K562 (cell line): ENCODE results near the gene PIK3R2. TPM values are rescaled to one million over a fixed set of nuclear protein-coding genes. Genes with fewer than 3 reads are reported as not detected.

Experiments used
- CHD2 ChIP-seq: IDR thresholded peaks from 2 replicates; pipeline ENCODE4 v1.6.1; 2011; ENCODE audit warnings: low read depth, low read length
- DNMT1 ChIP-seq: fragments of 450-650 bp; IDR thresholded peaks from 2 replicates; pipeline ENCODE4 v1.6.1; 2016; ENCODE audit warnings: antibody characterized with exemption, mild to moderate bottlenecking
- EP400 ChIP-seq: fragments of 450-650 bp; IDR thresholded peaks from 2 replicates; pipeline ENCODE4 v1.6.1; 2017; ENCODE audit warnings: antibody characterized with exemption, mild to moderate bottlenecking, moderate library complexity
- GABPB1 ChIP-seq: sonication (generic); formaldehyde crosslinking; IDR thresholded peaks from 2 replicates; pipeline ENCODE4 v1.8.0; 2022; ENCODE audit warnings: mild to moderate bottlenecking, missing genetic modification reagents
- GATAD2B ChIP-seq: fragments of 450-650 bp; IDR thresholded peaks from 2 replicates; pipeline ENCODE4 v1.6.1; 2017; ENCODE audit warnings: mild to moderate bottlenecking, borderline replicate concordance
- HDAC1 ChIP-seq, 2 experiments: fragments of 450-650 bp; IDR thresholded peaks; 2 replicates each; pipeline ENCODE4 v1.6.1; 2016 to 2017; ENCODE audit warnings: inconsistent platforms in 1 of 2, mild to moderate bottlenecking in 1 of 2, moderate library complexity in 1 of 2
- HNRNPL ChIP-seq: fragments of 200-400 bp; formaldehyde crosslinking; IDR thresholded peaks from 2 replicates; pipeline ENCODE4 v1.6.1; 2017; ENCODE audit warnings: low read depth, mild to moderate bottlenecking, low read length
- IRF1 ChIP-seq: sonication (generic); formaldehyde crosslinking; IDR thresholded peaks from 2 replicates; pipeline ENCODE4 v1.8.0; 2022; ENCODE audit warnings: missing genetic modification reagents, mild to moderate bottlenecking, borderline replicate concordance
- KDM2B ChIP-seq: fragments of 250-450 bp; sonication (Bioruptor Pico); IDR thresholded peaks from 2 replicates; pipeline ENCODE4 v1.8.0; 2021; ENCODE audit warnings: mild to moderate bottlenecking, moderate library complexity
- MAX ChIP-seq: sonication (generic); formaldehyde crosslinking; IDR thresholded peaks from 2 replicates; pipeline ENCODE4 v1.9.0; 2022; ENCODE audit warnings: mild to moderate bottlenecking, missing genetic modification reagents
- PREB ChIP-seq: sonication (generic); formaldehyde crosslinking; IDR thresholded peaks from 2 replicates; pipeline ENCODE4 v1.8.1; 2023; ENCODE audit warnings: mild to moderate bottlenecking, missing genetic modification reagents
- SIN3B ChIP-seq: fragments of 450-650 bp; IDR thresholded peaks from 2 replicates; pipeline ENCODE4 v1.6.1; 2017; ENCODE audit warnings: low read depth, mild to moderate bottlenecking, moderate library complexity
- ZBTB17 ChIP-seq: fragments of 450-650 bp; formaldehyde crosslinking; IDR thresholded peaks from 2 replicates; pipeline ENCODE4 v1.4.0; 2020; ENCODE audit warnings: mild to moderate bottlenecking
- ZNF551 ChIP-seq: fragments of 250-450 bp; sonication (Bioruptor Pico); IDR thresholded peaks from 2 replicates; pipeline ENCODE4 v1.5.0; 2021; ENCODE audit warnings: mild to moderate bottlenecking, moderate library complexity
- polyA plus RNA-seq, 8 experiments: library from polyadenylated mRNA; depleted of rRNA in 4 of 8; stranded (reverse) in 5 of 8; unstranded in 3 of 8; fragments of >200 nt; fragmentation: Nextera tagmentation in 2 of 8; fragmentation: Illumina TruSeq in 1 of 8; extraction: Ambion mirVana in 2 of 8; extraction: Trizol in 1 of 8; gene quantifications; 2 replicates each; pipeline versions ENCODE4 v1.2.1 to v1.2.3, GENCODE V29; 2011 to 2014; ENCODE audit warnings: inconsistent platforms in 1 of 8, missing spikeins in 1 of 8
- total RNA-seq, 7 experiments: library from RNA; depleted of rRNA in 6 of 7; stranded (reverse); fragments of >200 nt in 6 of 7; fragmentation: Illumina TruSeq in 2 of 7; extraction: Trizol in 2 of 7; gene quantifications; 2 replicates each; pipeline versions ENCODE4 v1.2.1 to v1.2.3, GENCODE V29; 2011 to 2021; ENCODE audit warnings: low replicate concordance in 1 of 7
- TF ChIP-seq, protein P1 (sequence below), 2 experiments: fragments of 450-650 bp; IDR thresholded peaks; 2 replicates each; pipeline ENCODE4 v1.6.1; 2016; ENCODE audit warnings: mild to moderate bottlenecking in 2 of 2, borderline replicate concordance in 1 of 2, low read depth in 1 of 2, moderate library complexity in 1 of 2

Gene PIK3R2
- total and polyA plus RNA-seq, 9 of the 15 experiments (the other 6 are each of a cell fraction or from before 2014, with no cell fraction given) = 0.39 to 37.9 (median 5.3) TPM

DNA sequence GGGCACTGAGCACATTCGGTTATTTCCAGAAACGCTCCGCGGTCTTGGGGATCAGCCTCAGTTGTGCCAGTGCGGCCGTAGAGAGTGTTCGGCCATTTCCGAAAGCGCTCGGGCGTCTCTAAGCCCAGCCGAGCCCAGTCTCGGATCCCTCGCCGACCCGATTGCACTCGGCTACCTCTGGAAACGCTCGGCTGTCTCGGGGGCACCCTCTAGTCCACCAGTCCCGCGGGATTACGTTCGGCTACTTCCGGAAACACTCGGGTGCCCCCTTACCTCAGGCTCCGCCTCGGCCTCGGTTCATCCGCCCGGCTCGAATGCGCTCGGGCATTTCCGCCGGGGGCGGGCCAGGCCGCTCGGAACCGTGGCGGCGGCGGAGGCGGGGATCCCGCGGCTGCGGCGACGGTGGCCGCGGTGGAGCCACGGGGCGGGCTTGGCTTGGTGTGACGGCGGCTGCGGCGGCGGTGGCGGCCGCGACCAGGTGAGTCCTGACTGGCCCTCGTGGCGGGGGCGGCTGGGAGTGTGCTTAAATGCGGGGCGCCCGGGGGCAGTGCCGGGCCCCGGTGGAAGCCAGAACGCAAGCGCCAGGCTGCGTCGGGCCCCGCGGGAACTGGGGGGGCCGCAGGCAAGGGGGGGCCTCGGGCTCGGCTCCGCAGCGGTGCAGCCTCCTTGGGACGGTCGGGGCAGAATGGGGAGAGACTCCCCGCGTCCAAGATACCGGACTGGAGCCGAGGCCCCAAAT is at the start of gene PIK3R2 (continued):
- 0 out of 2 replicates have a peak, but pooled peaks have one; percentile 22 for TF ChIP-seq KDM2B (CRISPR knock-in tag)
- TF ChIP-seq ZBTB17 = peak; percentile 14; the same call in 1 of the 2 replicates
- 0 out of 2 replicates have a peak, but pooled peaks have one; percentile 50 for TF ChIP-seq GABPB1
- peak in 1 of 2 experiments; percentile 38; a peak in 1 of 4 replicates for TF ChIP-seq HDAC1 (IDR thresholded peaks at IDR 0.05)
- TF ChIP-seq IRF1 = no peak
- TF ChIP-seq MAX = peak; percentile 63
- TF ChIP-seq HNRNPL = no peak
- peak; percentile 3; the same call in 1 of the 2 replicates for TF ChIP-seq EP400
- TF ChIP-seq DNMT1 = no peak
- TF ChIP-seq PREB (CRISPR knock-in tag) = no peak
- peak; percentile 78; the same call in 1 of the 2 replicates for TF ChIP-seq SIN3B
- TF ChIP-seq, protein P1, sequence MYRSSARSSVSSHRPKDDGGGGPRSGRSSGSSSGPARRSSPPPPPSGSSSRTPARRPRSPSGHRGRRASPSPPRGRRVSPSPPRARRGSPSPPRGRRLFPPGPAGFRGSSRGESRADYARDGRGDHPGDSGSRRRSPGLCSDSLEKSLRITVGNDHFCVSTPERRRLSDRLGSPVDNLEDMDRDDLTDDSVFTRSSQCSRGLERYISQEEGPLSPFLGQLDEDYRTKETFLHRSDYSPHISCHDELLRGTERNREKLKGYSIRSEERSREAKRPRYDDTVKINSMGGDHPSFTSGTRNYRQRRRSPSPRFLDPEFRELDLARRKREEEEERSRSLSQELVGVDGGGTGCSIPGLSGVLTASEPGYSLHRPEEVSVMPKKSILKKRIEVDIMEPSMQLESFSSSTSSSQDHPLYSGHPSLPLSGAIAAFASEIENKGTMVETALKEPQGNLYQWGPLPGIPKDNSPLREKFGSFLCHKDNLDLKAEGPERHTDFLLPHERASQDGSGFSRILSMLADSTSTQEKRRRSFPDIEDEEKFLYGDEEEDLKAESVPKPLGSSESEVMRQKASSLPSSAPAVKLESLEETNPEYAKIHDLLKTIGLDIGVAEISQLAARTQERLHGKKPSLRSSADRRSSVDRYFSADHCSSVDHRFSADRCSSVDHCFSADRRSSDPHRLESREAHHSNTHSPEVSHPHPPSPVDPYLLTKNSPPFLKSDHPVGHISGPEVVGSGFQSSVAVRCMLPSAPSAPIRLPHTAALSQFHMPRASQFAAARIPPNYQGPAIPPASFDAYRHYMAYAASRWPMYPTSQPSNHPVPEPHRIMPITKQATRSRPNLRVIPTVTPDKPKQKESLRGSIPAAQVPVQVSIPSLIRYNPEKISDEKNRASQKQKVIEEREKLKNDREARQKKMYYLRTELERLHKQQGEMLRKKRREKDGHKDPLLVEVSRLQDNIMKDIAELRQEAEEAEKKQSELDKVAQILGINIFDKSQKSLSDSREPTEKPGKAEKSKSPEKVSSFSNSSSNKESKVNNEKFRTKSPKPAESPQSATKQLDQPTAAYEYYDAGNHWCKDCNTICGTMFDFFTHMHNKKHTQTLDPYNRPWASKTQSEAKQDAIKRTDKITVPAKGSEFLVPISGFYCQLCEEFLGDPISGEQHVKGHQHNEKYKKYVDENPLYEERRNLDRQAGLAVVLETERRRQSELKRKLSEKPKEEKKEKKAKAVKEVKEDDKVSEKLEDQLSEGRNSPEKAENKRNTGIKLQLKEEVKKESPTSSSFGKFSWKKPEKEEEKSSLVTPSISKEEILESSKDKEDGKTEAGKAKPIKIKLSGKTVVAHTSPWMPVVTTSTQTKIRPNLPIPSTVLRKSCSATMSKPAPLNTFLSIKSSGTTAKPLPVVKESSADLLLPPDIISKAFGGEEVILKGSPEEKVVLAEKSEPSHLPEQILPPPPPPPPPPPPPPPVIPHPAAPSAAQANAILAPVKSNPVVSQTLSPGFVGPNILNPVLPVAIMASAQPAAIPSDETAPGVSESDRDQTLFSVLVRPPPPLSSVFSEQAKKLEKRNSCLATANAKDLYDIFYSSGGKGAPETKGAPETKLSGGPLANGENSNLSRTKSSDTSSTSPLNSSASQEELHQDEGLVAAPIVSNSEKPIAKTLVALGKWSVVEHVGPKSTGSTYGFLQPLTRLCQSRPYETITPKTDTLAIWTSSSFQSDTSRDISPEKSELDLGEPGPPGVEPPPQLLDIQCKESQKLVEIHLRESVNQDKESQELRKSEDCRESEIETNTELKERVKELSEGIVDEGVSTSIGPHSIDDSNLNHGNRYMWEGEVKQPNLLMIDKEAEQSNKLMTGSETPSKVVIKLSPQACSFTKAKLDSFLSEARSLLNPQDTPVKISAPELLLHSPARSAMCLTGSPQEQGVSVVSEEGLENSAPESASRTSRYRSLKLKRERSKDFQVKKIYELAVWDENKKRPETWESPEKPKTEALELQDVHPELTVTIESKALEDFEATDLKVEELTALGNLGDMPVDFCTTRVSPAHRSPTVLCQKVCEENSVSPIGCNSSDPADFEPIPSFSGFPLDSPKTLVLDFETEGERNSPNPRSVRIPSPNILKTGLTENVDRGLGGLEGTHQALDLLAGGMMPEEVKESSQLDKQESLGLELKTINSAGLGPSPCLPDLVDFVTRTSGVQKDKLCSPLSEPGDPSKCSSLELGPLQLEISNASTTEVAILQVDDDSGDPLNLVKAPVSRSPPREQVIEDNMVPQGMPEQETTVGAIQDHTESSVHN (IDR thresholded peaks at IDR 0.05; ENCODE audit: borderline replicate concordance in 1 of 2, low read depth in 1 of 2) = 0 out of 4 replicates have a peak, but pooled peaks of 1 of the 2 experiments have one; percentile 32
- no peak; the same call in none of the 2 replicates for TF ChIP-seq GATAD2B
- TF ChIP-seq ZNF551 (CRISPR knock-in tag) = no peak
- TF ChIP-seq CHD2 = peak; percentile 97
